ENCODE results near the gene ANP32A. TPM values are rescaled to one million over a fixed set of nuclear protein-coding genes. Genes with fewer than 3 reads are reported as not detected.

Gene ANP32A
- total RNA-seq: 110 TPM

DNA sequence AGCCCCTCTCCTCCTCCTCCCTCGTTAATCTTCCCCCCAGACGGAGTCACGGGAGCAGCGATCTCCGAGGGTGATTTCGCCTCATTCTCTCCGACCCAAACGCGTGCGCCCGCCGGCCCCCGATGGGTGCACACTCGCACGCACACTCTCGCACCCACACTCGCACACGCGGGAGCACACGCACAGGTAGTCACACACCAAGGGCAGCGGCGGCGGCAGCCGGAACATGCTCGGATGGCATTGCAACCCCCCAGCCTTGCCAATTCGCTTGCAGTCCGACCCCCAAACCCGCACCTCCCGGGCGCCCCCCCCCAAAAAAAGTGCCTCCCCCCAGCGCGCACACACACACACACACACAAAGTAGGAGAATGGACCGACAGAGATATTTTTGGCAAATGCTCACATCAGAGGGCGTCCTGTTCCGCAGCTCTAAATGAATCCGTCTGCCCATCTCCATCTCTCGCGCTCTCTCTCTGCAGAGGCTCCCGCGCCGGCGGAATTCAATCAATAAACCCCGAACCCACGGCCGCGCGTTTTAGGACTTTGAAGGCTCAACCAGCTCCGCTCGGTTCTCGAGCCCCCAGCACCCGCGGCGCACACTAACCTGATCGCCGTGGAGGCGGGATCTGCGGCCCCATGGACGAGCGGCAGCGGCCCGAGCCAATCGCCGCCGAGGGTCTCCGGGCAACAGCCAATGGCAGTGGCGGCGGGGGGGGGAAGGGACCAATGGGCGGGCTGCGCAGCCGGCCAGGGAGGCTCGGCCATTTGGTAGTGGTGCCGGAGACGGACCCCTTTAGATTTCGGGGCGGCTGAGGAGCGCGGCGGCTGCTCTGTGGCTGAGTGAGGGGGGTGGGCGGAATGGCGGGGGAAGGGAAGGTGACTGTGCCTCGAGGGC, at the start of gene ANP32A:
TSS of gene ANP32A (minus strand) at position 601 of the 895 bp plus-strand sequence. CDS start at position 457, 144 bp downstream.

Small RNAs within 50 kb of the gene (small RNA-seq; reads per million reads assigned to genes)
- gene MIR4312 (ENCODE audit: low replicate concordance): not detected

Other genes starting within 250 kb of the ANP32A start
- gene CORO2B, start 241.9 kb downstream of the ANP32A start, total RNA-seq: 52.9 TPM
- 2.5 TPM for gene SPESP1, start 109.6 kb upstream of the ANP32A start, total RNA-seq
- 0.63 TPM for gene NOX5, start 193.8 kb upstream of the ANP32A start, total RNA-seq